Measurements from ENCODE around the gene PCDHGA9.
"Not testable (repeated sequence)": the region's sequence is repeated elsewhere in the genome, so short reads cannot be mapped to it uniquely, and the experiment has no call there.

GRCh38 chr5:141432726-141433125 lies 30.1 kb downstream of the PCDHGA9 start:
- TF ChIP-seq, protein P1, sequence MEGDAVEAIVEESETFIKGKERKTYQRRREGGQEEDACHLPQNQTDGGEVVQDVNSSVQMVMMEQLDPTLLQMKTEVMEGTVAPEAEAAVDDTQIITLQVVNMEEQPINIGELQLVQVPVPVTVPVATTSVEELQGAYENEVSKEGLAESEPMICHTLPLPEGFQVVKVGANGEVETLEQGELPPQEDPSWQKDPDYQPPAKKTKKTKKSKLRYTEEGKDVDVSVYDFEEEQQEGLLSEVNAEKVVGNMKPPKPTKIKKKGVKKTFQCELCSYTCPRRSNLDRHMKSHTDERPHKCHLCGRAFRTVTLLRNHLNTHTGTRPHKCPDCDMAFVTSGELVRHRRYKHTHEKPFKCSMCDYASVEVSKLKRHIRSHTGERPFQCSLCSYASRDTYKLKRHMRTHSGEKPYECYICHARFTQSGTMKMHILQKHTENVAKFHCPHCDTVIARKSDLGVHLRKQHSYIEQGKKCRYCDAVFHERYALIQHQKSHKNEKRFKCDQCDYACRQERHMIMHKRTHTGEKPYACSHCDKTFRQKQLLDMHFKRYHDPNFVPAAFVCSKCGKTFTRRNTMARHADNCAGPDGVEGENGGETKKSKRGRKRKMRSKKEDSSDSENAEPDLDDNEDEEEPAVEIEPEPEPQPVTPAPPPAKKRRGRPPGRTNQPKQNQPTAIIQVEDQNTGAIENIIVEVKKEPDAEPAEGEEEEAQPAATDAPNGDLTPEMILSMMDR (IDR thresholded peaks at IDR 0.05): not testable (repeated sequence)
- TF ChIP-seq POLR2A (IDR thresholded peaks at IDR 0.05): not testable (repeated sequence)

Data from Peyer's patch (tissue), 4 donors.